Measurements from ENCODE around the gene FAM83C. TPM values are rescaled to one million over a fixed set of nuclear protein-coding genes. Genes with fewer than 3 reads are reported as not detected.
"Not testable (repeated sequence)": the region's sequence is repeated elsewhere in the genome, so short reads cannot be mapped to it uniquely, and the experiment has no call there.

Gene FAM83C
- total RNA-seq, 1 experiment from 2014 or later = not detected

DNA sequence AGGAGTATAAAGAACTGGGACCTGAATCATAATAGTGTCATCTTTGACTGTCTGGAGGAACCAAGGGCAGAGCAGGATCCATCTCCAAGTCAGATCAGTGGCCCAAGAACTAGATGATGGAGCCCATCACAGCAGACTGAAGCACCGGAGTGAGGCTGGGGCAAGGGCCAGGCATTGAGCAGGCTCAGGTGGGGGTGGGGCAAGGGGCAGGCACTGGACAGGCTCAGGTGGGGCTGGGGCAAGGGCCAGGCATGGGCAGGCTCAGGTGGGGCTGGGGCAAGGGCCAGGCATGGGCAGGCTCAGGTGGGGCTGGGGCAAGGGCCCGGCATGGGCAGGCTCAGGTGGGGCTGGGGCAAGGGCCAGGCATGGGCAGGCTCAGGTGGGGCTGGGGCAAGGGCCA is 39.6 kb downstream of the FAM83C start:
- H3K4me2 ChIP-seq (ENCODE audit: low read length); H3K4me3 ChIP-seq (replicated peaks in 1 of 2; ENCODE audit: low read depth in 1 of 2, low read length in 2 of 2); H3K79me2 ChIP-seq (ENCODE audit: insufficient read depth, low read length); H2AFZ ChIP-seq (ENCODE audit: low read depth, low read length, poor library complexity, severe bottlenecking); H3K9ac ChIP-seq (ENCODE audit: low read length); RAD21 ChIA-PET (ENCODE audit: low non-redundant PET in 1 of 2, low total read pairs in 2 of 2, uncharacterized antibody in 2 of 2, unreplicated experiment in 2 of 2); H4K20me1 ChIP-seq (ENCODE audit: insufficient read depth); H3K36me3 ChIP-seq (ENCODE audit: control insufficient read depth in 1 of 2, insufficient read depth in 2 of 2, low read length in 2 of 2); intact Hi-C loops (cut with micrococcal nuclease); ATAC-seq; H3K9me3 ChIP-seq (ENCODE audit: control insufficient read depth in 1 of 2, insufficient read depth in 1 of 2, low read depth in 1 of 2, low read length in 2 of 2); DNase-seq (ENCODE audit: low read depth, low spot score); H3K9me2 ChIP-seq (ENCODE audit: insufficient read depth); H3K27me3 ChIP-seq (ENCODE audit: insufficient read depth, low read length); BruUV-seq (replicated peaks); CTCF ChIA-PET; H3K27ac ChIP-seq (ENCODE audit: low read depth, low read length); POLR2A ChIA-PET; H3K4me1 ChIP-seq (ENCODE audit: control insufficient read depth in 1 of 2, insufficient read depth in 2 of 2, low read length in 2 of 2): not testable (repeated sequence)

DNA sequence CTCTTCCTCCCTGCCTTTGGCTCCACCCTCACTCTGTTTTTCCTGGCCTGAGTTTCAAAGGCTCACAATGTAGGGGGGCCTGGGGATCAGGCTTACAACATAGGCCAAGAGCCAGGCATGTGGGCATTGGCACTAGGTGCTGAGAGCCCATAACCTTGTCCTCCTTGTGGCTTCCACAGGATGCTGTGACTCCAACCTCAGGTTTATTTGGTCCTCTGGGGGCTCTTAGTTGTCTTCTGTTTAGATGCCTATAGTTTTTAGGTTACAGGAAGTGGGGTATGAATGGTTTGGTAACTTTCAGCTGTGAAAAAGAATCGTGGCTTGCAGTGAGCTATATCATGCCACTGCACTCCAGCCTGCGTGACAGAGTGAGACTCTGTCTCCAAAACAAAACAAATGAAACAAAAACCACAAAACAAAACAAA is 40.2 kb downstream of the FAM83C start:
- Histone ChIP-seq H3K4me1 (ENCODE audit: control insufficient read depth in 1 of 2, insufficient read depth in 2 of 2, low read length in 2 of 2) (peaks cover 0 to 3% of the 10 kb centered on the region in 2 experiments; a peak in 1 of 4 replicates), H4K20me1 (ENCODE audit: insufficient read depth) (no peaks in the 10 kb centered on the region), H3K27ac (ENCODE audit: low read depth, low read length) (no peak overlapping the region), H3K4me2 (ENCODE audit: low read length) (no peak overlapping the region), H3K79me2 (ENCODE audit: insufficient read depth, low read length) (no peaks in the 10 kb centered on the region), H3K4me3 (replicated peaks in 1 of 2; ENCODE audit: low read depth in 1 of 2, low read length in 2 of 2) (no peak overlapping the region), H3K9ac (ENCODE audit: low read length) (no peak overlapping the region), H2AFZ (ENCODE audit: low read depth, low read length, poor library complexity, severe bottlenecking) (no peak overlapping the region), H3K9me2 (ENCODE audit: insufficient read depth) (no peaks in the 10 kb centered on the region), H3K9me3 (ENCODE audit: control insufficient read depth in 1 of 2, insufficient read depth in 1 of 2, low read depth in 1 of 2, low read length in 2 of 2) (no peaks in the 10 kb centered on the region), H3K36me3 (ENCODE audit: control insufficient read depth in 1 of 2, insufficient read depth in 2 of 2, low read length in 2 of 2) (no peaks in the 10 kb centered on the region), H3K27me3 (ENCODE audit: insufficient read depth, low read length) (no peaks in the 10 kb centered on the region)
- CTCF ChIA-PET = no interaction called here
- RAD21 ChIA-PET (ENCODE audit: low non-redundant PET in 1 of 2, low total read pairs in 2 of 2, uncharacterized antibody in 2 of 2, unreplicated experiment in 2 of 2) = no interaction called here
- intact Hi-C loops (cut with micrococcal nuclease) = no loop called here
- ATAC-seq (no peak), DNase-seq (ENCODE audit: low read depth, low spot score) (no peak)
- TF ChIP-seq, protein P1, sequence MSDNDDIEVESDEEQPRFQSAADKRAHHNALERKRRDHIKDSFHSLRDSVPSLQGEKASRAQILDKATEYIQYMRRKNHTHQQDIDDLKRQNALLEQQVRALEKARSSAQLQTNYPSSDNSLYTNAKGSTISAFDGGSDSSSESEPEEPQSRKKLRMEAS (IDR thresholded peaks at IDR 0.05) = no peak
- TF ChIP-seq YY1 (IDR thresholded peaks at IDR 0.05; ENCODE audit: extremely low read depth, insufficient replicate concordance, low read depth, low read length) = no peak
- TF ChIP-seq CBX3 (IDR thresholded peaks at IDR 0.05; ENCODE audit: low read depth) = no peak
- TF ChIP-seq, protein P2, sequence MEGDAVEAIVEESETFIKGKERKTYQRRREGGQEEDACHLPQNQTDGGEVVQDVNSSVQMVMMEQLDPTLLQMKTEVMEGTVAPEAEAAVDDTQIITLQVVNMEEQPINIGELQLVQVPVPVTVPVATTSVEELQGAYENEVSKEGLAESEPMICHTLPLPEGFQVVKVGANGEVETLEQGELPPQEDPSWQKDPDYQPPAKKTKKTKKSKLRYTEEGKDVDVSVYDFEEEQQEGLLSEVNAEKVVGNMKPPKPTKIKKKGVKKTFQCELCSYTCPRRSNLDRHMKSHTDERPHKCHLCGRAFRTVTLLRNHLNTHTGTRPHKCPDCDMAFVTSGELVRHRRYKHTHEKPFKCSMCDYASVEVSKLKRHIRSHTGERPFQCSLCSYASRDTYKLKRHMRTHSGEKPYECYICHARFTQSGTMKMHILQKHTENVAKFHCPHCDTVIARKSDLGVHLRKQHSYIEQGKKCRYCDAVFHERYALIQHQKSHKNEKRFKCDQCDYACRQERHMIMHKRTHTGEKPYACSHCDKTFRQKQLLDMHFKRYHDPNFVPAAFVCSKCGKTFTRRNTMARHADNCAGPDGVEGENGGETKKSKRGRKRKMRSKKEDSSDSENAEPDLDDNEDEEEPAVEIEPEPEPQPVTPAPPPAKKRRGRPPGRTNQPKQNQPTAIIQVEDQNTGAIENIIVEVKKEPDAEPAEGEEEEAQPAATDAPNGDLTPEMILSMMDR (IDR thresholded peaks at IDR 0.05 in 2 of 3, conservative IDR thresholded peaks at IDR 0.05 in 1 of 3; ENCODE audit: borderline replicate concordance in 1 of 3, insufficient read depth in 1 of 3, low read depth in 2 of 3, low read length in 2 of 3) = no peak
- TF ChIP-seq FOSL1 (IDR thresholded peaks at IDR 0.05; ENCODE audit: low read depth) = no peak
- no peak for TF ChIP-seq POLR2AphosphoS5 (IDR thresholded peaks at IDR 0.05; ENCODE audit: low read depth, low read length)
- no peak for TF ChIP-seq RAD21 (IDR thresholded peaks at IDR 0.05; ENCODE audit: low read depth)
- no peak for TF ChIP-seq SIN3A (IDR thresholded peaks at IDR 0.05; ENCODE audit: low read depth)
- no peak for TF ChIP-seq ELF1 (IDR thresholded peaks at IDR 0.05; ENCODE audit: borderline replicate concordance, low read depth)
- TF ChIP-seq EGR1 (IDR thresholded peaks at IDR 0.05; ENCODE audit: low read depth) = no peak
- POLR2A ChIA-PET = no interaction called here
- no TSS peak for BruUV-seq (replicated peaks)
